ENCODE data around the gene NEK2. TPM values are rescaled to one million over a fixed set of nuclear protein-coding genes. Genes with fewer than 3 reads are reported as not detected.

Gene NEK2
- total RNA-seq, 1 donor from 2014 or later: 3.1 TPM

DNA sequence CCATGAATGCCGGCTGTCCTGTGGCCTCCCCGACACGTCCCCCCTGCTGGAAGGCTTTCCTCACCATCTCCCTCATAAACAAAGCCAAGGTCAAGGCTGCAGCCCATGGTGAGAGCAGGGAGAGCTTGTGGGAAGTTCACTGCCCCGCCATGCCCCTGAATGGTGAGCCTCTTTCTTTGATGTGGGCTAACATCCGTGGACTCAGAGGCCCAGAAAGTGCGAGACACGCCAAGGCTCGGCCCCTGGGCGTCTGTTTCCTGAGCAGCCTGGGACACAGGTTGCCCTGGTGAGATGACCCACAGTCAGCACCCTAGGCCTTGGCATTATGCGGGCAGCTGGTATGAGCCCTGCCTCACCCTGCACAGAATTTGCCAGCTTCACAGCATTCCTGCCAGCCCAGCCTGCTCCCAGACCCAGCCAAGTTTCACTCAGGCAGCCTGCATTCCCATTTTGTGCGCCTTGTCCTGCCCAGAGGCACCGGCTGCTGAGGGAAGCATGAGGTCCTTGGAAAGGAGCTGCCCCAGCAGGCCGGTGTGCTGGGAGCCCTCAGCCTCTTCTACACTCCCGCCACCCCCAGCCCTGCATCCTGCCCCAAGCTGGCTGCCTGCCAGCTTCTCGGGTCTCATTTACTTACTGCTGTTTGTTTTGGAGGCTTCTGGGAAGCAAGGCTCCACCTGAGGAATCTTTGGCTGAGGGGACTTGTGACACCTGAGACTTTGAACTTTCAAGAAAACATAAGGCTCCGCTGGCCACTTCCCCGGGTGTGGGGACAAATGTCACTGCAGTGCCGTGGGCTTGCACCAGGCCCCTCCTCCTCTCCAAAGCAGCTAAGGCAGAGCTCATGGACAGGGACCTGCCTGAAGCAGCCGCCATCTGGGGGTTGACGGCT is 31.9 kb downstream of the NEK2 start:
- Histone ChIP-seq H3K4me3 (ENCODE audit: low read length in 3 of 3) (peak overlapping the region in 2 of 3 donors; percentile 9 to 35), H3K4me1 (ENCODE audit: control insufficient read depth in 3 of 3, insufficient read depth in 3 of 3, low read length in 3 of 3) (peaks cover 4 to 6% (median 4%) of the 10 kb centered on the region in 3 donors), H3K9me3 (ENCODE audit: control insufficient read depth in 3 of 3, low read length in 3 of 3) (no peaks in the 10 kb centered on the region), H3K36me3 (ENCODE audit: control insufficient read depth in 3 of 3, insufficient read depth in 3 of 3, low read length in 3 of 3) (no peaks in the 10 kb centered on the region), H3K27me3 (ENCODE audit: control insufficient read depth in 3 of 3, insufficient read depth in 3 of 3, low read length in 3 of 3) (no peaks in the 10 kb centered on the region), H3K9ac (ENCODE audit: low read depth in 1 of 3, low read length in 3 of 3) (peak overlapping the region in 2 of 3 donors; percentile 9 to 16), H3K27ac (ENCODE audit: low read depth, low read length) (no peak overlapping the region)

- Histone ChIP-seq H3K9ac (ENCODE audit: low read depth in 1 of 3, low read length in 3 of 3) (no peak overlapping the region), H3K4me1 (ENCODE audit: control insufficient read depth in 3 of 3, insufficient read depth in 3 of 3, low read length in 3 of 3) (peaks cover 4 to 6% (median 4%) of the 10 kb centered on the region in 3 donors), H3K9me3 (ENCODE audit: control insufficient read depth in 3 of 3, low read length in 3 of 3) (no peaks in the 10 kb centered on the region), H3K27ac (ENCODE audit: low read depth, low read length) (no peak overlapping the region), H3K4me3 (ENCODE audit: low read length in 3 of 3) (no peak overlapping the region), H3K36me3 (ENCODE audit: control insufficient read depth in 3 of 3, insufficient read depth in 3 of 3, low read length in 3 of 3) (no peaks in the 10 kb centered on the region), H3K27me3 (ENCODE audit: control insufficient read depth in 3 of 3, insufficient read depth in 3 of 3, low read length in 3 of 3) (no peaks in the 10 kb centered on the region)
Measured at GRCh38 chr1:211642870-211643269, 32.6 kb downstream of the NEK2 start.

- Histone ChIP-seq H3K9ac (ENCODE audit: low read depth in 1 of 3, low read length in 3 of 3) (no peak overlapping the region), H3K4me3 (ENCODE audit: low read length in 3 of 3) (no peak overlapping the region), H3K27me3 (ENCODE audit: control insufficient read depth in 3 of 3, insufficient read depth in 3 of 3, low read length in 3 of 3) (no peaks in the 10 kb centered on the region), H3K36me3 (ENCODE audit: control insufficient read depth in 3 of 3, insufficient read depth in 3 of 3, low read length in 3 of 3) (no peaks in the 10 kb centered on the region), H3K27ac (ENCODE audit: low read depth, low read length) (no peak overlapping the region), H3K9me3 (ENCODE audit: control insufficient read depth in 3 of 3, low read length in 3 of 3) (no peaks in the 10 kb centered on the region), H3K4me1 (ENCODE audit: control insufficient read depth in 3 of 3, insufficient read depth in 3 of 3, low read length in 3 of 3) (peaks cover 4 to 6% (median 4%) of the 10 kb centered on the region in 3 donors)
Measured at GRCh38 chr1:211641942-211642341, 33.5 kb downstream of the NEK2 start.

GRCh38 chr1:211641044-211641800 is 34.2 kb downstream of the NEK2 start:
- H3K36me3 ChIP-seq (ENCODE audit: control insufficient read depth in 3 of 3, insufficient read depth in 3 of 3, low read length in 3 of 3): no peaks in the 10 kb centered on the region
- no peak overlapping the region for H3K27ac ChIP-seq (ENCODE audit: low read depth, low read length)
- no peak overlapping the region for H3K4me3 ChIP-seq (ENCODE audit: low read length in 3 of 3)
- peaks cover 4 to 6% (median 4%) of the 10 kb centered on the region in 3 donors for H3K4me1 ChIP-seq (ENCODE audit: control insufficient read depth in 3 of 3, insufficient read depth in 3 of 3, low read length in 3 of 3)
- H3K9ac ChIP-seq (ENCODE audit: low read depth in 1 of 3, low read length in 3 of 3): no peak overlapping the region
- H3K9me3 ChIP-seq (ENCODE audit: control insufficient read depth in 3 of 3, low read length in 3 of 3): no peaks in the 10 kb centered on the region
- H3K27me3 ChIP-seq (ENCODE audit: control insufficient read depth in 3 of 3, insufficient read depth in 3 of 3, low read length in 3 of 3): no peaks in the 10 kb centered on the region

- Histone ChIP-seq H3K9ac (ENCODE audit: low read depth in 1 of 3, low read length in 3 of 3) (no peak overlapping the region), H3K36me3 (ENCODE audit: control insufficient read depth in 3 of 3, insufficient read depth in 3 of 3, low read length in 3 of 3) (no peaks in the 10 kb centered on the region), H3K27me3 (ENCODE audit: control insufficient read depth in 3 of 3, insufficient read depth in 3 of 3, low read length in 3 of 3) (no peaks in the 10 kb centered on the region), H3K9me3 (ENCODE audit: control insufficient read depth in 3 of 3, low read length in 3 of 3) (no peaks in the 10 kb centered on the region), H3K27ac (ENCODE audit: low read depth, low read length) (no peak overlapping the region), H3K4me1 (ENCODE audit: control insufficient read depth in 3 of 3, insufficient read depth in 3 of 3, low read length in 3 of 3) (peaks cover 4 to 6% (median 4%) of the 10 kb centered on the region in 3 donors), H3K4me3 (ENCODE audit: low read length in 3 of 3) (no peak overlapping the region)
Measured at GRCh38 chr1:211640301-211640630, 35.2 kb downstream of the NEK2 start.

DNA sequence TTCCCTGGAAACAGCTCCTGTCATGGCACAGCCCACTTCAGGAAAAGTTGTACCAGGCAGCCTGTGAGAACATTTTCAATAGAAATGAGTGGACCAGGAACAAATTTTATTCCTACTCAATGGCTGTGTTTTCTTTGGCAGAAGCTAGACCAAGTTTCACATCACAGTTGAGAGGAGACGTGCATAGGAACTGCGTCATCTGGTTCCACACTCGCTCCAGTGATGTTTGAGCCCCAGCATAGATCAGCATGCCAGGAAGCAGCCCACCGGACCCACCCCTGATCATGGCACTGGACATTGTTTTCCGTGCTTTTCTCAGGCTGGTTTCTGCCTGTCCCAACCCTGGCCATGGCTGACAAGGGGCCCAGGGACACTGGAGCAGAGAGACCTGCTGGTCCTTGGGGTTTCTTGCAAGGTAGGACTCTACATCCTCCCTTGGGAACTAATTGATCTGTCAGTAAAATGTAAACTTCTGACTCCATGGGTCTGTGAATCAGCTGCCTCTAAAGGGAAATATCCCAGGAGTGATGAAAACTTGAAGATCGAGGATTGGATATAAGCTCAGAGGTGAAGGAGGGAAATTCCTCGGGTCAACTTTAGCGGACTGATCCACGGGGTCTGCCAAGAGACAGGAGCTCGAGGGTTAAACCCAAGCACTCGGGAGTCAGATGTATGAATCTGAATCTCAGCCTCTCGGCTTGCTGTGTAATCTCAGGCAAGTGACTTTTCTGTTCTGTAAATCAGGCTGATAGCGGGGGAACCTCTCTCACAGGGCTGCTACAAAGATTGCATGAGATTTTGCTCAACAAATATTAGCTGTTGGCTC is 35.7 kb downstream of the NEK2 start:
- Histone ChIP-seq H3K4me3 (ENCODE audit: low read length in 3 of 3) (no peak overlapping the region), H3K27ac (ENCODE audit: low read depth, low read length) (no peak overlapping the region)

DNA sequence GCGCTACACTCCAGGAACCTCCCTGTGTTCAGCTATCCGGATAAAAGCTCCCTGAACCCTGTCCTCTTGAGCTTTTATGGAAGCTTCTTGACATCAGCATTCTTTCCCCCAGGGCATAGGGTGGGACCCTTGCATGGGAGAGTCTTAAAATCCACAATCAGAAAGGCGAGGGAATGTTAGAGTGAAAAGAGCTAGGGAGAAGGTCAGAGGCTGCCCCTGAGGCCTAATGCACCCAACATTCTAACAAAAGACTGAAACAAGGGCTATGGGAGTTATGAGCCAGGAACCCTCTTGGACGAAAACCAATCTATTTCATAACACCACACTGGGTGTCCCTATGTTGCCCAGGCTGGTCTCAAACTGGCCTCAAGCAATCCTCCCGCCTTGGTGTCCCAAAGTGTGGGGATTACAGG is 36.7 kb downstream of the NEK2 start:
- no peak overlapping the region for H3K27ac ChIP-seq (ENCODE audit: low read depth, low read length)
- no peak overlapping the region for H3K4me3 ChIP-seq (ENCODE audit: low read length in 3 of 3)
- no peak overlapping the region for H3K9ac ChIP-seq (ENCODE audit: low read depth in 1 of 3, low read length in 3 of 3)
- peaks cover 2 to 3% (median 3%) of the 10 kb centered on the region in 3 donors for H3K4me1 ChIP-seq (ENCODE audit: control insufficient read depth in 3 of 3, insufficient read depth in 3 of 3, low read length in 3 of 3)
- no peaks in the 10 kb centered on the region for H3K27me3 ChIP-seq (ENCODE audit: control insufficient read depth in 3 of 3, insufficient read depth in 3 of 3, low read length in 3 of 3)
- H3K36me3 ChIP-seq (ENCODE audit: control insufficient read depth in 3 of 3, insufficient read depth in 3 of 3, low read length in 3 of 3): no peaks in the 10 kb centered on the region
- H3K9me3 ChIP-seq (ENCODE audit: control insufficient read depth in 3 of 3, low read length in 3 of 3): no peaks in the 10 kb centered on the region

More for the DNA sequence above, 35.7 kb downstream of the NEK2 start:
- peaks cover 4 to 6% (median 4%) of the 10 kb centered on the region in 3 donors for H3K4me1 ChIP-seq (ENCODE audit: control insufficient read depth in 3 of 3, insufficient read depth in 3 of 3, low read length in 3 of 3)
- no peaks in the 10 kb centered on the region for H3K9me3 ChIP-seq (ENCODE audit: control insufficient read depth in 3 of 3, low read length in 3 of 3)
- no peaks in the 10 kb centered on the region for H3K36me3 ChIP-seq (ENCODE audit: control insufficient read depth in 3 of 3, insufficient read depth in 3 of 3, low read length in 3 of 3)
- no peaks in the 10 kb centered on the region for H3K27me3 ChIP-seq (ENCODE audit: control insufficient read depth in 3 of 3, insufficient read depth in 3 of 3, low read length in 3 of 3)
- no peak overlapping the region for H3K9ac ChIP-seq (ENCODE audit: low read depth in 1 of 3, low read length in 3 of 3)

DNA sequence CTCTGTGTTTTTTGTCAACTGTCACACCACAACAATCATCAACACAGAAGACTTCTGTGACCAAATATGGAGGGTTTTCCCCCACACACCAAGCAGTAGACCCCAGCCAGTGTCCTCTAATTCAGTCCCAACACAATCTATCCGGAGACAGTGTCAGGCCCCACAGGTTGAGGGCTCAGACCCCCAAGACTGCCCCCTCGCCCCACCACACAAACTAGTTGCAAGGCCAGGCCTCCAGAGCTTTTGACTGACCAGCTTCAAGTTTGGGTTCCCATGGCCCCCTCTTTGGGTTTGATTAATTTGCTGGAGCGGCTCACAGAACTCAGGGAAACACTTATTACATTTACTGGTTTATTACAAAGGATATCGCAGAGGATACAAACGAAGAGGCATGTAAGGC is 37.2 kb downstream of the NEK2 start:
- peaks cover 2 to 3% (median 2%) of the 10 kb centered on the region in 3 donors for H3K4me1 ChIP-seq (ENCODE audit: control insufficient read depth in 3 of 3, insufficient read depth in 3 of 3, low read length in 3 of 3)
- no peaks in the 10 kb centered on the region for H3K9me3 ChIP-seq (ENCODE audit: control insufficient read depth in 3 of 3, low read length in 3 of 3)

DNA sequence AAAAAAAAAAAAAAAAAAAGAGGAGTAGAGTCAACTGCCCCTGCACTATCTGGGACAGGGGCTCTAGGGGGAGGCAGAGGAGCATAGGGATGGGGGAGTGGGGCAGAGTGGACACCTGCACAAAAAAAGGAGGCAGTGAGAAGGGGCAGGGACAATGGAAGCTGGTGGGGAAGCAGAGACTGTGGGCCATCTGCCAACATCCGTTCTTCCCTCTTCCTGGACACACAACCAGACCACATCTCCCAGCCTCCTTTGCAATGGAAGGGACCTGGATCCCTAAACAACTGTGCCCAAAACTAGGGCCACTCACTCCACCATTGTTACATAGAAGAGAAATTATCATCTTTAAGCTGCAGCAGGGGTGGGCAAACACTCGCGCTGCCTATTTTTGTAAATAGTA is 38.4 kb downstream of the NEK2 start:
- Histone ChIP-seq H3K4me1 (ENCODE audit: control insufficient read depth in 3 of 3, insufficient read depth in 3 of 3, low read length in 3 of 3) (peaks cover 9 to 12% (median 10%) of the 10 kb centered on the region in 3 donors), H3K9me3 (ENCODE audit: control insufficient read depth in 3 of 3, low read length in 3 of 3) (no peaks in the 10 kb centered on the region), H3K9ac (ENCODE audit: low read depth in 1 of 3, low read length in 3 of 3) (no peak overlapping the region), H3K27me3 (ENCODE audit: control insufficient read depth in 3 of 3, insufficient read depth in 3 of 3, low read length in 3 of 3) (no peaks in the 10 kb centered on the region), H3K36me3 (ENCODE audit: control insufficient read depth in 3 of 3, insufficient read depth in 3 of 3, low read length in 3 of 3) (no peaks in the 10 kb centered on the region), H3K27ac (ENCODE audit: low read depth, low read length) (no peak overlapping the region), H3K4me3 (ENCODE audit: low read length in 3 of 3) (no peak overlapping the region)

More for the DNA sequence above, 37.2 kb downstream of the NEK2 start:
- Histone ChIP-seq H3K27me3 (ENCODE audit: control insufficient read depth in 3 of 3, insufficient read depth in 3 of 3, low read length in 3 of 3) (no peaks in the 10 kb centered on the region), H3K27ac (ENCODE audit: low read depth, low read length) (no peak overlapping the region), H3K4me3 (ENCODE audit: low read length in 3 of 3) (no peak overlapping the region), H3K36me3 (ENCODE audit: control insufficient read depth in 3 of 3, insufficient read depth in 3 of 3, low read length in 3 of 3) (no peaks in the 10 kb centered on the region), H3K9ac (ENCODE audit: low read depth in 1 of 3, low read length in 3 of 3) (no peak overlapping the region)

Measured in skeletal muscle tissue (tissue), 4 donors.